22Rv1 (cell line): Measurements from ENCODE around the gene CNPY4.

ENCODE experiments used
- H3K27ac ChIP-seq: fragments of 450-650 bp; 2 replicates; pipeline ENCODE4 v1.5.1; 2017
- CTCF ChIP-seq: fragments of 450-650 bp; IDR thresholded peaks from 2 replicates; pipeline ENCODE4 v1.5.1; 2017; ENCODE audit warnings: mild to moderate bottlenecking
- ZFX ChIP-seq: fragments of 450-650 bp; IDR thresholded peaks from 2 replicates; pipeline ENCODE4 v1.6.1; 2017; ENCODE audit warnings: antibody characterized with exemption, borderline replicate concordance

Gene CNPY4

GRCh38 chr7:100157069-100157333 is 37.6 kb downstream of the CNPY4 start:
- TF ChIP-seq CTCF (no peak), ZFX (no peak)
- H3K27ac ChIP-seq = peak overlapping the region; percentile 91

GRCh38 chr7:100157334-100158228 is 38.1 kb downstream of the CNPY4 start:
- TF ChIP-seq CTCF (no peak), ZFX (no peak)
- peak overlapping the region; percentile 91 for H3K27ac ChIP-seq

- H3K27ac ChIP-seq = peak within 1 kb of the TSS; percentile 91
- TF ChIP-seq CTCF (no peak), ZFX (no peak)
Observed at GRCh38 chr7:100158229-100159098, 39.0 kb downstream of the CNPY4 start, which contains the start of gene TRAPPC14. Gene TRAPPC14 (minus strand): TSS chr7:100158723. CDS start chr7:100158499, 224 bp downstream.

- TF ChIP-seq ZFX (no peak), CTCF (no peak)
- H3K27ac ChIP-seq = peak overlapping the region; percentile 91
Observed at GRCh38 chr7:100159099-100159623, 39.7 kb downstream of the CNPY4 start.

- 0 out of 2 replicates have a peak overlapping the region, but pooled peaks have one; percentile 91 for H3K27ac ChIP-seq
- TF ChIP-seq CTCF = no peak
- TF ChIP-seq ZFX = no peak
Observed at GRCh38 chr7:100160067-100160466, 40.6 kb downstream of the CNPY4 start.

GRCh38 chr7:100163006-100163531 is 43.6 kb downstream of the CNPY4 start:
- TF ChIP-seq ZFX (no peak), CTCF (no peak)
- peak overlapping the region; percentile 64 for H3K27ac ChIP-seq
